CMK (cell line): Measurements from ENCODE around the gene ARHGEF16.

Experiments used
- DNase-seq: peaks from one replicate; pipeline ENCODE4 v3.0.0-alpha.2; 2010; ENCODE audit warnings: low read depth

Gene ARHGEF16

DNA sequence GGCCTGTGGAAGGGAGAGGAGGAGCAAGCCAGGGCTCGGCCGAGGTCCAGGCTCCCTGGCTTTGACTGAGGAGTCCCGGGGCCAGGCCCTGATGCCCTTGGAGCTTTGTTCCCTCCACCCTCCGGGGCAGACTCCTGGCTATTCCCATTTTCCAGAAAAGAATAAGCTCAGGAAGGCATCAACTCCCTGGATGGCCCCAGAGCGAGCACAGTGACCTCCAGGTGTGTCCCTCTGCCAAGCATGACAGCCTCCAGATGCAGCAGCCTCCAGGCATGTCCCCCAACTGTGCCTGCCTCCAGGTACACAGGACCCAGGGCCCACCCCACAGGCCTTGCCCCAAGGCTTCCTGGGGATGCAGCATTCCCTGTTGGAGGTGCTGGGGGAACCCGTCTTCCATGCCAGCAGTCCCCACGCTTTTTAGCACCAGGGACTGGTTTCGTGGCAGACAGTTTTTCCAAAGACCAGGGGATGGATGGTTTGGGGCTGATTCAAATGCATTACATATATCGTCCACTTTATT, 15.7 kb upstream of the ARHGEF16 start:
- DNase-seq, result no peak

DNA sequence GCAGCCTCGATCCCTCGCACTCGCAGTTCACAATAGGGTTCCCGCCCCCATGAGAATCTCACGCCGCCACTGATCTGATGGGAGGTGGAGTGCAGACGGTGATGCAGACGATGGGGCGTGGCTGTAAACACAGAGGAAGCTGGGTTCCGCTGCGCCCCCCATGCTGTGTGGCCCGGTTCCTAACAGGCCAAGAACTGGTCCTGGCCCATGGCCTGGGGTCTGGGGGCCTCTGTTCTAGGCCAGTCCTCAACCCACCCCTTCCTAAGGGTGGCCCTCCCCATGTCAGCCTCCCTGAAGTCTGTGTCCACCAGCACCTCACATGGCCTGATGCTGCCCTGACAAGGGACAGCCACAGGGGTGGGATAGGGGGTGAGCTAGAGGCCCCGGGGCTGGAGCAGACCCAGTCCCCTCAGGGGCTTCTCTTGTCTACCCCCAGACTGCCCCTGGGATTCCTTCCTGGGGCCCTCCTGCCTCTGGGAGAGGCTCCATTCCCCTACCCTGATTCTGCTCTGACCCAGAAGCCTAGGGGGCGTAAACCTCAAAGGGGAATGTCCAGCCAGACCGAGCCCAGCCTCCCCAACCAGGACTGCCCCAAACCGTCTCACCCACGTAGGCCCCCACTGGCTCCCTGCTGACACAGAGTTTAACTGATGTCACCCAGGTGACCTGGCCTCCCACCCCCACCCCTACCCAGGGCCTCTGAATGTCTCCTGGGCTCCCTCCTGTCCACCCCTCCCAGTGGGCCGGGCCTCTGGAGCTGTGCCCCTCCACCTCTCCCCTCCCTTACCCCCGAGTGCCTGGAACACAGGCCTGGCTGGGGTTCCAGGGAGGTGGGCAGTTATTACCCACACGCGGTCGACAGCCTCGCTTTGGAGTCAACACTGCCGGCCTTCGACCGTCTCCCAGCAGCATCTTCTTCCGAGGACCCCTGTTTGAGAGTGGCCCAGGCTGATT, 14.8 kb upstream of the ARHGEF16 start:
- DNase-seq, result no peak

DNA sequence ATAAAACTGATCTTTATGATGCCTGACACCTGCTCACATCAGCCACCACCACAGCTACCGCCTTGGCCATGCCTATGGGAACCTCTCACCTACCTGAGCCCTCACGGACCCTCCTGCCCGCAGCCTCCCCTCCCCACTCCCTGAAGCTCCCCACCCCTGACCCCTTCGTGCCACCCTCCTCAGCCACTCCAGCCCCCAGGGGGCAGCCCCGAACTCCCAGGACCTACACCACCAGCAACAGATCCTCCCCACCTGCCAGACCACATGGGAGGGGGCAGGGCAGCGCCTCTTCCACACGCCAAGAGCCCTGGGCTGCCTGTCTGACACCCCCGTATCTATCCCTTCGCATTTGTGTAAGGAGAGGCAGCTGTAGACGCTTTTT, 14.2 kb upstream of the ARHGEF16 start:
- DNase-seq, result no peak

DNA sequence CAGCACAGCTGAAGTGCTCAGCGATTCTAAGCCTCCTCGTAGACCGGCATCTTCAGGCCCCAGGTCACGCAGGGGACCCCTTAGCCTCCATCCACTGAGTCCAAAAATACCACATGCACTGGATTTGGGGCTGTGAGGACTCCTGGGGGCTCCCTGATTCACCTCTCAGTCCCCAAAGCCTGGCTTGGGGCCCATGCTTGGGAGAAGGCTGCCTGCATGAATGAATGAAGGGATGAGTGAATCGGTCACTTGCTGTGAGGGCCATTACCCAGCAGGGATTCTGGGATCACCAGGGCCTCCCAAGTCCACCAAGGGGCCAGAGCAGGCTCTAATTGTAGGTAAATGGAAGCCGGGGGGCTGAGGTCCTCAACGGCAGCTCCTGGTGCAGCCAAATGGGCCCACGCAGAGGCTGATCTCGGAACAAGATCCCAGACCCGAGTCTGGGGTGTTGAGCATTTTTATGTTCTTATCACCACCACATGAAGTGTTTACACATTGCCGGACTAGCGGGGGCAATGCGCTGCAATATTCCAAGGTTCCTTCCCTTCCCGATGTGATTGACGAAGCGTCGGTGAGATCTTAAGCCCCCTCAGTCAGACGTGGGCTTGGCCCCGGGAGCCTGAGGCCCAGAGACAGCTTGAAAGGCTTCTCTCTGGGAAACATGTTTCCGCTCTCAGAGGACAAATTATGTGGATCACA, 13.6 kb upstream of the ARHGEF16 start:
- DNase-seq, result no peak

DNA sequence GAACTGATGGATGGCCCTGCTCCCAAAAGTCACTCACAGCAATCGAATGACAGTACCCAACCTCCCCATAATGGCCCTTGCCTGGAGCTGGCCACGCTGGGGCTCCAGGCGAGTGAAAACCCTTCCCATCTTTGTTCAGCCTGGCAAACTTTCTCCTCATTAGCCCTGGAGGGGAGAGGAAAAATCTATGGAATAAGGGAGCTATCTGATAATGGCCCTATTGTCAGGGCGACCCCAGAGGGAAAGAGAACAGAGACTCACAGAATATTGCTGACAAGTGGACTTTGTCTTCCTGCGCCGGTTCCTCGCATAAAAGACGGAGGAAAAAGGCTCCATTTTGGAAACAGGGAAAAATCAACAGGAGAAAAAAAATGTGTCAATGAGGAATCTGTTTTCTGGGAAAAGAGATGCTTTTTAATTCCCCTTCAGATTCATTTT, 13.0 kb upstream of the ARHGEF16 start:
- no peak for DNase-seq

DNA sequence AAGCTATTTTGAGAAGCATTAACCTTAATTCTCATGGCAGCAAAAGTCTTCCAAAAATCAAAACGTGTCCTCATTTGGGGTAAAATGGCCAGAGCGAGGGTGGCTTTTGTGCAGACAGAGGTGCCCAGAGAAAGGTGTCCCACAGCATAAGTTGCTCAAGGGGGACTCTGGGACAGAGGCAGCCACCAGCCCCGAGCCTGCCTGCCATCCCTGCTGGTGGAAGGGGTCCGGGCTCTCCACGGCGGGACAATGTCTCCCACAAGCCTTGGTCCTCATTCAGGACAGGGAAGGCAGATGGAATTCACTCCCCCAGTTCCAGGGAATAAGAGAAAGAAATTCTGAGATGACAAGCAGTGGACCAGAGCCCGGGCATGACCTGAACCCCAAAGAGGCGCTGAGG, 12.6 kb upstream of the ARHGEF16 start:
- no peak for DNase-seq

DNA sequence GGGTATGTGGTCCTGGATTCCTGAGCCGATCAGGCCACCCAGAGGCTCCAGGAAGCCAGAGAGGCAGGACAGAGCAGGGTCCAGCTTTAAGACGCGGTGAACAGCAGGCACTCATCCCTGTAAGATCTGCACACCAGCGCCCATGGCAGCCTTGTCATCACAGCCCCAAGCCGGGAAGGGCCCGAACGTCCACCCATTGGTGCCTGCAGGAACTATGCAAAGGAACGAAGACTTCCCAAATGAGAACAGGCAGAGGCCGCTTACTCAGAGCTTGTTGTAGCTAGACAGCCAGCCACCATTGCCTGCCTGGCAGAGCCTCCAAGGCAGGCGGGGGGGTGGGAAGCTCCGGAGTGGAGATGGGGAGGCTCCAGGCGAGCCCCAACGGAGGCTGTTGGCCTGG, 12.1 kb upstream of the ARHGEF16 start:
- no peak for DNase-seq

DNA sequence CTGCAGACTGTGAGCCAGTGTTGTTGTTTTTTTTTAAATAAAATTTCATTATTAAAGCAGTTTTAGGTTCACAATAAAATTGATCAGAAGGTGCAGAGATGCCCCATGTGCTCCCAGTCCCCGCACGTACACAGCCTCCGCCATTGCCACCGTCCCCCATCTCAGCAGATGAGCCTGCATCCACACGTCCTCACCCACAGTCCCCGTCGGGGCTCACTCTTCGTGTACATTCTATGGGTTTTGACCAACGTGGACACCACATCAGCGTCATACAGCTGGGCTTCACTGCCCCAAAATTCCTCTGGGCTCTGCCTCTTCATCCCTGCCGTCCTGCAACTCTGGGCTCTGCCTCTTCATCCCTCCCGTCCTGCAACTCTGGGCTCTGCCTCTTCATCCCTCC, 11.6 kb upstream of the ARHGEF16 start:
- no peak for DNase-seq

DNA sequence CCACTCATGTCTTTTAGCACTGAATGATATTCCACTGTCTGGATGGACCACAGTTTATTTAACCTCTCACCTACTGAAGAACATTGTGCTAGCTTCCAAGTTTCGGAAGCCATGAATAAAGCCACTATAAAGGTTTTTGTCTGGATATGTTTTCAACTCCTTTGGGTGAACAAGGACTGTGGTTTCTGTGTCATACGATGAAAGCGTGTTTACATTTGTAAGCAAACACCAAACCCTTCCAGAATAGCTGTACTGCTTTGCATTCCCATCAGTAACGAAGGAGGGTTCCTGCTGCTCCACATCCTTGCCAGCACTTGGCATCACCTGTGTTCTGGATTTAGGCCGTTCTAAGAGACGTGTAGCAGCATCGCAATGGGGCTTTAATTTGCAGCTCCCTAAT, 10.7 kb upstream of the ARHGEF16 start:
- DNase-seq, result no peak

DNA sequence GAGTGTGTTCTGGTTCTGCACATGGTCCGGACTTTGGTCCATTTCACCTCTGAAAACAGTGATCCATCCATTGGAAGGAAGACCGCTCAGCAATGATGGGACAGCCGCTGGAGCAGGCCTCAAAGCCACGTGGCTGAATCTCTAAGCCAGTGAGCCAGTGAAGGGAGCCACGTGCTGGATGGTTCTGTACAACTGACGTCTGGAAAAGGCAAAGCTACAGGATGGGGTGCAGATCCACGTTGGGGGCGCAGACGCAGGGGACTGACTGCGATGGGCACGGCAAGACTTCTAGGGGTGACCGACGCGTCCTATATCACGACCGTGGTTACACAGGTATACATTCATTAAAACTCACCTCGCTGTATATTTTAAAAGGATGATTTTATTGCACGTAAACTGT, 10.2 kb upstream of the ARHGEF16 start:
- DNase-seq, result no peak

DNA sequence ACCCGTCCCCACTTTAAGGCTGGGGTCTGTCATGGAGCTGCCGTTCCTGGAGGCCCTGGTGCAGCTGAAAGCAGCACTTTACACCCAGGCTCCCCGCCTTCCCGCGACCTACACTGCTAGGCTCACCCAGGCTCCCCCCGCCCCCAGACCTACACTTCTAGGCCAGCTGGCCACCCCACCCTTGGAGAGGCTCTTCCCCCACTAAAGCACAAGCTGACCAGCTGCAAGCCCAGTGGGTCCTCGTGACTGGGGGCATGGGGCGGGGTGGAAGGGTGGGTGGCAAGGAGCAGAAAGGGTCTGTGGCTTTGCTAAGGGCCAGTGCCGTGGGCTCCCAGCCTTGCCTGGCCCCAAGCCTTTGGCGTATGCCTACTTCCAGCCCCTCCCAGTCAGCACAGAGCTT, 9.7 kb upstream of the ARHGEF16 start:
- DNase-seq, result no peak

DNA sequence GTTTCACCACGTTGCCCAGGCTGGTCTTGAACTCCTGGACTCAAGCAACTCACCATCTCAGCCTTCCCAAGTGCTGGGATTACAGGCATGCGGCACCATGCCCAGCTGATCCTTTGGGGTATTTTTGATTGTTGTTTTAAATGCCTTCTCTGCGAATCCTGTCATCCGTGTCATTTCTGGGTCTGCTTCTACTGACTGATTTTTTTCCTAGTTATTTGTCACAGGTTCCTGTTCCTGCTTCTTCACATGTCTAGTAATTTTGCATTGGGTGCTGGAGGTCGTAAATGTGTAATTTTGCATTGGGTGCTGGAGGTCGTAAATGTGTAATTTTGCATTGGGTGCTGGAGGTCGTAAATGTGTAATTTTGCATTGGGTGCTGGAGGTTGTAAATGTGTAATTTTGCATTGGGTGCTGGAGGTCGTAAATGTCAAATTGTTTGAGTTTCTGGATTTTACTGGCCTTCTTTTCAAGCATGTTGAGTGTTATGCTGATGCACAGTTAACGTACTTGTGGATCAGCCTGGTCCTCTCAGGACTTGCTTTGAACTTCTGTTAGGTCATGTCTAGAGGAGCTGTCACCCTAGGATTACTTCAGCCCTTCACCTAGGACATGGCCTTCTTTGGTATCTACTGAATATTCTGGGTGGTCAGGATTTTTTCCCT, 4.1 kb upstream of the ARHGEF16 start:
- DNase-seq, result no peak

DNA sequence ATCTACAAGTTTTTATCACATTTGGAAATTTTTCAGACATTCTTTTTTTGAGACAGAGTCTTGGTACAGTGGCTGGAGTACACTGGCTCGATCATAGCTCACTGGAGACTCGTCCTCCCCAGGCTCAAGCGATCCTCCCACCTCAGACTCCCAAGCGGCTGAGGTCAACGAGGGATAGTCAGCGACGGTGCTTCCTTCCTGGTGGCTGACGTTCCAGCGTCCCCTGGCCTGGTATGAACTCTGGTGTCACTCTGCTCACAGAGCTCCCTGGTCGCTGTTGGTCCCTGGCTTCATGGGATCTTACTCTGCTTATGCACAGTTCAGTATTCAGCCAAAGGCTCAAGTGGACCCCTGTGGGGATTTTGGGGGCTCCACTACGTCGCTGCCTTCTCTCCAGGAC, 3.5 kb upstream of the ARHGEF16 start:
- no peak for DNase-seq

DNA sequence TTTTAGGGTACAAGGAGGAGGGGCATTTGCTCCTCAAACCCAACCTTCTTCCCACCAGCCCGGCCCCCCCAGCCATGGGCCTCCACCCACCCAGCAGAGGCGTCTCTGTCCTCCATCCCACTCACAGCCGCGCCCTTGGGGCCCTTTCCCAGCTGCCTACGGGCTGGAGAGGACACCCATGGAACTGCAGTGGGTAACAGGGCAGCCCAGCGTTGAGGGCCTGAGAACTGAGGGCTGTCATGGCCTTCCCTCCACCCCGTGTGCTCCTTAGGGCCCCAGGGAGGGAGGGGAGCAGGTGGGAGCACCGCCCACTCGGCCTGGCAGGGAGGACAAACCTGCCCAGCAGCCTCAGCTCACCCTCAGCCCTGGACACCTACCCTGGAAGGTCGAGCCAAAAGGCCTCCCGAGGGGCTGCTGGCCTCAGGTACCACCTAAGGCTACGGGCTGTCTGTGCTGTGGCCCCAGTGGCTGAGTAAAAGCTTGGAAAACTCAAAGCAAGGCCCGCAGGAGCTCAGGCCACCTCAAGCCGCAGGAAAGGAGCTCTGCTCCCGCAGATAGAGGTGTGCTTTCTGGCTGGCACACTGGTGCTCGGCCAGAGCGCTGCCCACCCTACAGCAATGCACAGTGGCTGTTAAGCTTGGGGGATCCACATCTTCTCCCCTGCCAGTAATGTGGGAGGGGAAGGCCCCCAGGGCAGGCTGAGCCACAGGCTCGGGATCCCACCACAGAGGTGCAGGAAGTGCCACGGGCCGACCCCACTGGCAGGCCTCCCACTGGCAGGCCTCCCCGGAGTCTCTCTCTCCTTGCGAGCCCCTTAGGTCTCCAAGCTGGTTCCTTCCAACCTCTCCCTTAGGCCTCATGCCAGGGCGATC, 2.2 kb upstream of the ARHGEF16 start:
- no peak for DNase-seq

DNA sequence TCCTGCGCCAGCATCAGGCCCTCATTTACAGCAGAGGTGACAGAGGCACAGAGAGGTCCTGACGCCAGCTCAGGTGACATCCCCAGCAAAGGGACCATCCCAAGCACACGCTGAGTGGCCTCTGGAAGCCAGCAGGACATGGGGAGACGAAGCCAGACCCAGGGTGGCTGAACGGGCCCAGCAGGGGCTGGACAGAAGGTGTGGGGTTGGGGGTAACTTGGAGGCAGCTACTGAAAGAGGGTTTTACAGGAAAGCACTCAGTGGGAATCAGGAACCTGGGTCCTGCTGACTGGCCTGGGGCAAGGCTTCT, 1.6 kb upstream of the ARHGEF16 start:
- DNase-seq, result no peak

DNA sequence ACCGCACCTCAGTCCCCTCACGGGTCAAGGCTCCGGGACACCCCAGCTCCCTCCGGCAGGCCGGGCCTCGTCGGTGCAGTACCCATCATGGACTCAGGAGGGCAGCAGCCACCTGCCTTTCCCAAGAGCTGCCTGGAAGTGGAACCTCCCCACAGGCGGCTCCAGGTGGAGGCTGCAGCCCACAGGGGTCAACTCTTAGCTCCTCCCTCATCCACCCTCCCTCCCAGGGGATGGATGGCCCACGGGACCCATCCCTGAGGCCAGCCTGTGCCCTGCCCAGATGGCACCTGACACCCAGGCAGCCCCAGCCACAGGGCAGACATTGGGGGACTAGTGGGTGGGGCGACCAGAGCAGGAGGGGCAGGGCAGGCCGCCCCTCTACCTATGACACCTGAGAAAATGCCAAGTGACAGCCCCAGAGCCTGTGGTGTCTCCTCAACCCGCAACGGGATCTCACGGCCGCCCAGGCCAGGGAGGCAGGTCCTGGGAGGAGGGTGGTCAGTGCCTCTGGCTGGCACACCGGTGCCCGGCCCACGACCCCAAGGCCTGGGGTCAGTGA, 1.2 kb upstream of the ARHGEF16 start:
- peak; percentile 64 for DNase-seq

DNA sequence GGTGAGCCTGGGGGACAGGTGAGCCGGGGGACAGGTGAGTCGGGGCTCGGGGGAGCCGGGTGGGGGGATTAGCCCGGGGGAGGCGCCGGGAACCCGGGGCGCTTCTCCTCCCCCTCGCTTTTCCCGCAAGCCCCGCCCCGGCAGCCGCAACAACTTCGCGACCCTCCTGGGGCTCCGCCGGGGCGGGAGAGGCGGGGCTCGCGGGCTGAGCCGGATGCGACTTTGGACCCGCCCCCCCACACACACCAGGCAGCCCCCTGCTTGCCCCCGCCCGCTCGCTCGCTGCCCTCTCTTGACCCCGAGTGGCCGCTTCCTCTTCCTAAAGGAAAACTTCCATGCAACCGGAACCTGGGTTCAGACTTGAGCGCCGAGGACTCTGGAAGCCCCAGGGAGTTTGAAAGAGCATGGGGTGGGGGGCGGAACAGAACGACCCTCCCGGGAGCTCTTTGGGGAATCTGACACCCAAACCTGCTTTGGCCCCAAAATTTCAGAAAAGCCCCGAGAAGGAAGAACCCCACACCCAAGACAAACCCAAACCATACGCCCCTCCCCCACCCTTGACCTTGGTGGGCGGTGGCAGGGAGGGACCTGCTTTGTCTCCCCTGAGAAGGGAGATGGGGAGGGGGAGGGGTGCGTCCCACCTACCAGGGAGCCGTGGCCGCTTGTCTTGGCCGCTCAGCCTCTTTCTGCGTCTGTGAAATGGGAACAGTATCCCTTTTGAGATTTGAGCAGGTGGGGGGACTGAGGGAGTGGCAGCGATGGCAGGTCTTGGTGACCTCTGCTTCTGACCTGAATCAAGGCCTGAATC, 550 bp downstream of the ARHGEF16 start:
- DNase-seq, result peak; percentile 81

DNA sequence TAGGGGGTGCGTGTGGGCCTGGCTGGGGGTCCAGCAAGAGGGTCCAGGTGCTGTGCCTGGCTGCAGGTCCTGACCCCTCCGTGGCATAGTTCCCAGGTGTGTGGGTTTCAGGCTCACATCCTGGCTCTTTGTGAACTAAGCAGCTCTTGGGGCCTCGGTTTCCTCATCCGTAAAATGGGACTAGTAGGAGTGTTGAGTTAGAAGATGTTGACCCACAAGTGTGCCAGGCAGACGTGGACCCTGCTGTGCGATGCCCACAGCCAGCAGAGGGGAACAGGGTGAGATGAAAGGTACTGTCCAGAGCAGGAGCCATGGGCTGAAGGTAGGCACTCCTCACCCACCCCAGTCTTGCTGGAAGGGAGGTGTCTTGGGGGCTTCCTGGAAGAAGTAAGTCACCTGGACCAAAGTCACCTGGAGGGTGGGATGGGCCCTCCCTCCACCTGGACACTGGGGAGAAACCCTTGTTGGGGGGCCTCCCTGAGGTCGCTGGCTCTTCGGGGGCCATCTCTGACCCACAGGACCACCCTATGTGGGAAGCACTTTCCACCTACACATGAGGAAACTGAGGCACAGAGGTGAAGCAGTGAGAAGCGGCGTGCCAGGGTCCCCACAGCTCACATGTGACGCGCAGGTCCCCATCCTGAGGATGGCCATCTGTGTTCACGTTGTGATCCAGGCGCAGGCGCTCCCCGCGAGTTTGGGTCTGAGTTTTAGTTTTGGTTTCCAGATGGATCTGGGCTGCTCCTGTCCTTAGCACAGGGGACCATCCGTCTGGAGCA, 1.4 kb downstream of the ARHGEF16 start:
- DNase-seq, result no peak

DNA sequence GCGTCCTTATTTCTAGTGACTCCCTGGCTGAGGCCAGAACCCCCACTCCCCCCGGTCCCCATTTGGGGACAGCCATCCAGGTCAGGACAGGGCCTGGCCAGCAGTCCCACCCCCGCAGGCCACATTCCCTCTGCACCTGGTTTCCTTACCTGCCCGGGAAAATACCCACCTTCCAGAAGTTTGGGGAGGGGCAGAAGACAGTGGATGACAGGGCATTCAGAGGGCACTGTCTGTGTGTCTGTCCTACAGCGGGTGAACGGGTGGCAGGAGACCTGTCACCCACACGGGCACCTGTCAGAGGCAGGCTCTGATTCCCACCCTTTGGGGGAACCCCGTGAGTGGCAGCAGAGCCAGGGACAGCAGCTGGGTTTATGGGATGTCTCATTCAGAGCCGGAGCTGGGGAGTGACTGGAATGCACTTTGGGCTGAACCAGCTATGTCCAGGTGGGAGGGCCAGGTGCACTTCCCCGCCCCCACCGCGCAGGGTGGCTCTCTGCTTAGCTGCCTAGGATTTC, 2.0 kb downstream of the ARHGEF16 start:
- no peak for DNase-seq
